ENCODE results near the gene TRIM33. TPM values are rescaled to one million over a fixed set of nuclear protein-coding genes. Genes with fewer than 3 reads are reported as not detected.

The TRIM33 gene
- total and polyA plus RNA-seq, 2 donors (not counting 3 experiments of a cell fraction or from before 2014, with no cell fraction given), result 10.3 to 29.1 TPM

GRCh38 chr1:114355240-114355639 is 155.8 kb downstream of the TRIM33 start:
- Histone ChIP-seq H3K27ac (ENCODE audit: insufficient read depth, low read depth, low read length) (no peak overlapping the region), H4K20me1 (replicated peaks; ENCODE audit: control insufficient read depth, extremely low read depth, insufficient read depth, low read length) (no peaks in the 10 kb centered on the region), H3K36me3 (ENCODE audit: control insufficient read depth in 2 of 2, extremely low read depth in 1 of 2, insufficient read depth in 2 of 2, low read length in 2 of 2) (no peaks in the 10 kb centered on the region), H3K79me2 (ENCODE audit: control insufficient read depth, insufficient read depth, low read length) (no peaks in the 10 kb centered on the region), H3K4me2 (ENCODE audit: insufficient read depth, low read length) (no peak overlapping the region), H3K9ac (replicated peaks; ENCODE audit: extremely low read depth, insufficient read depth, low read length) (no peak overlapping the region), H2AFZ (ENCODE audit: low read depth, low read length) (no peak overlapping the region), H3K27me3 (ENCODE audit: control insufficient read depth in 2 of 2, insufficient read depth in 2 of 2, low read length in 2 of 2) (peaks cover 0 to 3% of the 10 kb centered on the region in 2 experiments), H3K9me3 (replicated peaks; ENCODE audit: control insufficient read depth, insufficient read depth, low read length) (no peaks in the 10 kb centered on the region), H3K4me1 (ENCODE audit: control insufficient read depth, extremely low read depth, insufficient read depth, low read length) (no peaks in the 10 kb centered on the region), H3K4me3 (replicated peaks in 1 of 3; ENCODE audit: insufficient read depth in 1 of 3, low read depth in 1 of 3, low read length in 3 of 3) (no peak overlapping the region), H3K9me1 (replicated peaks; ENCODE audit: control insufficient read depth, extremely low read depth, insufficient read depth, low read length) (no peaks in the 10 kb centered on the region)
- intact Hi-C loops (cut with micrococcal nuclease), result no loop called here
- POLR2A ChIA-PET, result no interaction called here
- TF ChIP-seq JUN (IDR thresholded peaks at IDR 0.05; ENCODE audit: borderline replicate concordance, insufficient read depth, insufficient read length, low read depth) (no peak), EZH2 (IDR thresholded peaks at IDR 0.05; ENCODE audit: borderline replicate concordance, low read depth, low read length, severe bottlenecking) (no peak), POLR2AphosphoS5 (IDR thresholded peaks at IDR 0.05; ENCODE audit: insufficient read depth, low read depth, low read length) (no peak), CTCF (IDR thresholded peaks at IDR 0.05; ENCODE audit: extremely low read depth in 1 of 2, insufficient read depth in 1 of 2, low read depth in 1 of 2, low read length in 2 of 2) (no peak), MAX (IDR thresholded peaks at IDR 0.05; ENCODE audit: insufficient read depth, insufficient read length) (no peak), GATA2 (IDR thresholded peaks at IDR 0.05; ENCODE audit: insufficient read depth, insufficient read length, low read depth, low read length) (no peak), POLR2A (IDR thresholded peaks at IDR 0.05; ENCODE audit: low read depth, low read length) (no peak), MYC (IDR thresholded peaks at IDR 0.05; ENCODE audit: low read depth, low read length) (no peak), FOS (IDR thresholded peaks at IDR 0.05; ENCODE audit: borderline replicate concordance, insufficient read depth, low read length) (no peak)
- DNase-seq (ENCODE audit: low read depth, low spot score) (no peak), FAIRE-seq (no peak)
- dilution Hi-C loops (cut with MboI; ENCODE audit: extremely low pct_ligation_motif_present, low sequenced_read_pairs), result no loop called here
- CTCF ChIA-PET, result no interaction called here
- no TSS peak for BruUV-seq (replicated peaks)

Measured in endothelial cell of umbilical vein (primary cell).